Loucy (cell line): ENCODE data around the gene POLA1.

Source experiments
- CTCF ChIP-seq: fragments of 200-600 bp; sonication (generic); conservative IDR thresholded peaks from 2 replicates; pipeline ENCODE4 v1.5.1; 2014; ENCODE audit warnings: mild to moderate bottlenecking, antibody characterized with exemption, low read length
- EZH2phosphoT487 ChIP-seq: fragments of 200-600 bp; IDR thresholded peaks from 2 replicates; pipeline ENCODE4 v1.6.1; 2018; ENCODE audit warnings: antibody characterized with exemption, mild to moderate bottlenecking, moderate library complexity, borderline replicate concordance

- no peak for TF ChIP-seq CTCF
- TF ChIP-seq EZH2phosphoT487: no peak
Measured at GRCh38 chrX:24718771-24719170, 25.1 kb downstream of the POLA1 start.
